ENCODE data around the gene POMT2. TPM values are rescaled to one million over a fixed set of nuclear protein-coding genes. Genes with fewer than 3 reads are reported as not detected.

POMT2 gene
- total RNA-seq, 1 donor from 2014 or later = 51.5 TPM

DNA sequence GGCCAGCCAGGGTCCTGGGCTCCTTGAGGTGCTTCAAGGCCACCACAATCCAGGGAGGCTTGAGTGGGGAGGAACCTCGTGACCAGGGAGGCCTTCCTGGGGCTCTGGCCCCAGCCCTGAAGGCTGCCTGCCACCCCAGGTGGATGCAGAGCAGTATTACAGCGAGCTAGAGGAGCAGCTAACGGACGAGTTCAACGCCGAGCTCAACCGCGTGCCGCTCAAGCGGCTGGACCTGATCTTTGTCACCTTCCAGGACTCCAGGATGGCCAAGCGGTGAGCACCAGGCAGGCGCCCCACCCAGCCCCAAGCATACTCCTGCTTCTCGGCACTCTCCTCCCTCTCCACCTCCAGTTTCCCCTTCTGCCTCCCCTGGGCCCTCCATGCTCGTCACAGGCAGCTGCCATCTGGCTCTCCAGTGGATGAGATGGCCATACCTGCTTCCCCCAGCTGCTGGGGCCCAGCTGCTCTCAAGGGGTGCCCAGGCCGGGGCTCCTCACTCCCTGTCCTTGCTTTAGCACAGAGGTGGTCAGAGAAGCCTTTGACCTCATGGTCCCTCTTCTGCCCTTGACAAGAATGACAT is 80.3 kb downstream of the POMT2 start:
- H3K36me3 Mint-ChIP-seq = no peaks in the 10 kb centered on the region
- no peaks in the 10 kb centered on the region for H3K27me3 Mint-ChIP-seq
- DNase-seq (ENCODE audit: extremely low spot score, unreplicated experiment) = no peak
- H3K4me1 Mint-ChIP-seq (ENCODE audit: unreplicated experiment) = no peaks in the 10 kb centered on the region
- no peaks in the 10 kb centered on the region for H3K9me3 Mint-ChIP-seq
- no peak overlapping the region for H3K27ac Mint-ChIP-seq
- no peak overlapping the region for H3K4me3 Mint-ChIP-seq
- TF ChIP-seq, protein P1, sequence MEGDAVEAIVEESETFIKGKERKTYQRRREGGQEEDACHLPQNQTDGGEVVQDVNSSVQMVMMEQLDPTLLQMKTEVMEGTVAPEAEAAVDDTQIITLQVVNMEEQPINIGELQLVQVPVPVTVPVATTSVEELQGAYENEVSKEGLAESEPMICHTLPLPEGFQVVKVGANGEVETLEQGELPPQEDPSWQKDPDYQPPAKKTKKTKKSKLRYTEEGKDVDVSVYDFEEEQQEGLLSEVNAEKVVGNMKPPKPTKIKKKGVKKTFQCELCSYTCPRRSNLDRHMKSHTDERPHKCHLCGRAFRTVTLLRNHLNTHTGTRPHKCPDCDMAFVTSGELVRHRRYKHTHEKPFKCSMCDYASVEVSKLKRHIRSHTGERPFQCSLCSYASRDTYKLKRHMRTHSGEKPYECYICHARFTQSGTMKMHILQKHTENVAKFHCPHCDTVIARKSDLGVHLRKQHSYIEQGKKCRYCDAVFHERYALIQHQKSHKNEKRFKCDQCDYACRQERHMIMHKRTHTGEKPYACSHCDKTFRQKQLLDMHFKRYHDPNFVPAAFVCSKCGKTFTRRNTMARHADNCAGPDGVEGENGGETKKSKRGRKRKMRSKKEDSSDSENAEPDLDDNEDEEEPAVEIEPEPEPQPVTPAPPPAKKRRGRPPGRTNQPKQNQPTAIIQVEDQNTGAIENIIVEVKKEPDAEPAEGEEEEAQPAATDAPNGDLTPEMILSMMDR (conservative IDR thresholded peaks at IDR 0.05) = no peak

DNA sequence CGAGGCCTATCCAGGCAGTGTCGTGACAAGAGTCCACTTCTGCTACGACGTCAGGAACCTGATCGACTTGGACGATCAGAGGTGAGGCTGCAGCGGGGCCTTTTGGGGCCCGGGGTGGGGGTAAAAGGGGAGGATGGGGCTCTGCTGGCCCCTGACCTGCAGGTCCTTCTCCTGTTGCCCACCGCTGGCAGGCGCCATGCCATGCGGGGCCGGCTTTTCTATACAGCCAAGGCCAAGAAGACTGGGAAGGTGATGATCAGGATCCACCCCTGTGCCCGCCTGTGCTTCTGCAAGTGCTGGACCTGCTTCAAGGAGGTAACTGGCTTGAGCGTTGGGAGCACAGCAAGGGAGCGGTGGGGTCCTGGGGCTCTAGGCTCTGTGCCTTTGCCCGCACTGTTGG is 81.3 kb downstream of the POMT2 start:
- TF ChIP-seq, protein P1 (conservative IDR thresholded peaks at IDR 0.05) = no peak
- Mint-ChIP-seq H3K36me3 (no peaks in the 10 kb centered on the region), H3K27ac (no peak overlapping the region), H3K27me3 (no peaks in the 10 kb centered on the region), H3K9me3 (no peaks in the 10 kb centered on the region), H3K4me3 (no peak overlapping the region), H3K4me1 (ENCODE audit: unreplicated experiment) (no peaks in the 10 kb centered on the region)
- no peak for DNase-seq (ENCODE audit: extremely low spot score, unreplicated experiment)

DNA sequence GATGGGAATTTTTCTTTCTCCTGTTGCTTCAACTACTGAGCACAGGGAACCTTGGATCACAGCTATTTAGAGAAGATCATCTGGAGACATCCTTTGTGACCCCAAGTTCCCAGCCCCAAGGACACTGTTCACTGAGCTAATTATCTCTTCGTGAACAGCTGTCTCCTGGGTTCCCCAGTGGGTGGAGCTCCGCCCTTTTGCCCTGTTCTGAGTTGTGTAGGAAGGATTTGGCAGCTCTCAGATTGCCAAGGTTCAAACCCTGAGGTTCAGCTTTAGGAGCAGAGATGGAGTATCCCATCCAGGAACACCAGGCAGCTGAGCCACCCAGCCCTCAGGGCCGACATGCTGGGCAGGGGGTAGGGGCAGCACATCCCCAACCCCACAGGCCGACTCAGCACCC is 81.7 kb downstream of the POMT2 start:
- no peaks in the 10 kb centered on the region for H3K4me1 Mint-ChIP-seq (ENCODE audit: unreplicated experiment)
- H3K27me3 Mint-ChIP-seq = no peaks in the 10 kb centered on the region
- H3K27ac Mint-ChIP-seq = no peak overlapping the region
- no peak overlapping the region for H3K4me3 Mint-ChIP-seq
- no peaks in the 10 kb centered on the region for H3K9me3 Mint-ChIP-seq
- DNase-seq (ENCODE audit: extremely low spot score, unreplicated experiment) = no peak
- TF ChIP-seq, protein P1 (conservative IDR thresholded peaks at IDR 0.05) = no peak
- no peaks in the 10 kb centered on the region for H3K36me3 Mint-ChIP-seq

DNA sequence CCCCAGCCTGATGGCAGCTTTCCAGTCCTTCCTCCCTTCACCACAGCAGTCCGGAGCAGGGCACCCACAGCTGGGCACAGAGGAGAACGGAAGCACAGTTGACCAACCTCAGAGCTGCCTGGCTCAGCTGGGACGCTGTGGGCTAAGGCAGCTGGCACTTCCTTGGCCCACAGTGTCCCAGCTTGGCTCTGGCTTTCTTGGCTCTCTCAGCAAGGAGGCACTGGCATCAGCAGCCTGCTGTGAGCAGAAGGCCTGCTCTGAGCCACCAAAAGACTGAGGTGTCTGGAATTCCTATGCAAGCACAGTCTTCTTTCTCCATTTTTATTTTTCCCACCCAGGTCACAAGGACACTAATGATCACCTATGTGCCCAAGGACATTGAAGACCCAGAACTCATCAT is 82.3 kb downstream of the POMT2 start:
- TF ChIP-seq, protein P1 (conservative IDR thresholded peaks at IDR 0.05) = no peak
- Mint-ChIP-seq H3K4me1 (ENCODE audit: unreplicated experiment) (no peaks in the 10 kb centered on the region), H3K9me3 (no peaks in the 10 kb centered on the region), H3K27ac (no peak overlapping the region), H3K36me3 (no peaks in the 10 kb centered on the region), H3K27me3 (peaks cover 3% of the 10 kb centered on the region), H3K4me3 (no peak overlapping the region)
- no peak for DNase-seq (ENCODE audit: extremely low spot score, unreplicated experiment)

DNA sequence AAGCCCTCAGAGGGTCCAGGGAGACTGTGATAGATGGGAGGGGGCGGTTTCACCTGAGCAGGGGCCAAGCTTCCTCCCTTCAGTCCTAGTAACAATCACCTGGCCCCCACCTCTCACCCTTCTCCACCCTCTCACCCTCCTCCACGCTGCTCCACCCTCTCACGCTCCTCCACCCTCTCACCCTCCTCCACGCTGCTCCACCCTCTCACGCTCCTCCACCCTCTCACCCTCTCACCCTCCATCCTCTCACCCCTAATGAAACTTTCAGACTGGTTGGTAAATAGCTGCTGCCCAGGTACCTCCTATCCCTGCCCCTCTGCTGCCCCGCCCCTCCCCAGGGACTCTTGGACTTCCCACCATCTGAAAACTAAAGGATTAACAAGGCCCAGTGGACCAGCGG is 83.9 kb downstream of the POMT2 start:
- no peaks in the 10 kb centered on the region for H3K36me3 Mint-ChIP-seq
- H3K4me1 Mint-ChIP-seq (ENCODE audit: unreplicated experiment) = no peaks in the 10 kb centered on the region
- no peak overlapping the region for H3K27ac Mint-ChIP-seq
- no peak overlapping the region for H3K4me3 Mint-ChIP-seq
- DNase-seq (ENCODE audit: extremely low spot score, unreplicated experiment) = no peak
- no peaks in the 10 kb centered on the region for H3K9me3 Mint-ChIP-seq
- H3K27me3 Mint-ChIP-seq = peaks cover 4% of the 10 kb centered on the region
- TF ChIP-seq, protein P1 (conservative IDR thresholded peaks at IDR 0.05) = no peak

DNA sequence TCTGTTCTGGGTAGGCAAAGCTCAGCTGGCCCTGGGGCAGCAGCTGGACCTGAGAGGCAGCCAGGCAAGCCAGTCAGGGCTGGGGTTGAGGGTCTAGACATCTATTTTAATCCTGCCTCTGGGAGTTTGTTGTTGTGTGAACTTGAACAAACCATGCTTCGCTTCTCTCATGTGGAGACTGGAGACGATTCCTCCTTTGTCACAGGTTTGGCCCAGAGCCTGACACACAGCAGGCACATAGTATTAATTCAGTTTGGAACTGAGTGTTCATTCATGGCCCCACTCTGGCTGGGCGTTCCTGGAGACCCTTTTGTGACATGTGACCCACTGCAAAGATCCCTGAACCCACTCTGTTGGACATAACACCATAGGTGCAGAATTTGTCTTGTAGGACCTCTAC is 89.0 kb downstream of the POMT2 start:
- Mint-ChIP-seq H3K4me3 (no peak overlapping the region), H3K27ac (no peak overlapping the region), H3K36me3 (no peaks in the 10 kb centered on the region)

More for the DNA sequence above, 89.0 kb downstream of the POMT2 start:
- peaks cover 5% of the 10 kb centered on the region for H3K27me3 Mint-ChIP-seq
- TF ChIP-seq, protein P1 (conservative IDR thresholded peaks at IDR 0.05) = no peak
- no peaks in the 10 kb centered on the region for H3K4me1 Mint-ChIP-seq (ENCODE audit: unreplicated experiment)
- DNase-seq (ENCODE audit: extremely low spot score, unreplicated experiment) = no peak
- H3K9me3 Mint-ChIP-seq = peaks cover 3% of the 10 kb centered on the region
